Loucy (cell line): Measurements from ENCODE around the gene CACNA2D3.

Experiments used
- H2AFZ ChIP-seq: fragments of 200-600 bp; sonication (generic); 2 replicates; pipeline ENCODE4 v1.6.0; 2016; ENCODE audit warnings: antibody characterized with exemption, mild to moderate bottlenecking, low read length, moderate library complexity
- H3F3A ChIP-seq: fragments of 200-600 bp; 2 replicates; pipeline ENCODE4 v1.6.0; 2016; ENCODE audit warnings: antibody characterized with exemption, low read depth, mild to moderate bottlenecking
- H3K27me3 ChIP-seq: fragments of 200-600 bp; sonication (generic); 2 replicates; pipeline ENCODE4 v1.6.1; 2014; ENCODE audit warnings: low read length, mild to moderate bottlenecking; ENCODE audit not compliant: insufficient read depth, poor library complexity, severe bottlenecking
- H3K36me3 ChIP-seq: fragments of 200-600 bp; sonication (generic); 2 replicates; pipeline ENCODE4 v1.6.1; 2016; ENCODE audit warnings: low read length; ENCODE audit not compliant: insufficient read depth
- H3K4me1 ChIP-seq: fragments of 200-600 bp; sonication (generic); 2 replicates; pipeline ENCODE4 v1.5.1; 2014; ENCODE audit warnings: low read length, mild to moderate bottlenecking; ENCODE audit not compliant: insufficient read depth, poor library complexity, severe bottlenecking
- H3K4me2 ChIP-seq: fragments of 200-600 bp; sonication (generic); 2 replicates; pipeline ENCODE4 v1.6.0; 2014; ENCODE audit warnings: antibody characterized with exemption, low read length, low read depth, mild to moderate bottlenecking; ENCODE audit not compliant: poor library complexity, severe bottlenecking
- H3K4me3 ChIP-seq: fragments of 200-600 bp; sonication (generic); 2 replicates; pipeline ENCODE4 v1.5.1; 2014; ENCODE audit warnings: low read length, mild to moderate bottlenecking, mixed read lengths; ENCODE audit not compliant: poor library complexity, severe bottlenecking
- H3K79me2 ChIP-seq: fragments of 200-600 bp; sonication (generic); 2 replicates; pipeline ENCODE4 v1.6.1; 2014; ENCODE audit warnings: low read length; ENCODE audit not compliant: insufficient read depth
- H3K9ac ChIP-seq: fragments of 200-600 bp; sonication (generic); 2 replicates; pipeline ENCODE4 v1.6.0; 2014; ENCODE audit warnings: mild to moderate bottlenecking, low read depth, low read length, moderate library complexity; ENCODE audit not compliant: poor library complexity, severe bottlenecking
- H3K9me2 ChIP-seq: fragments of 200-600 bp; sonication (generic); replicated peaks from 2 replicates; pipeline ENCODE4 v1.6.1; 2016; ENCODE audit warnings: low read depth, low read length, mixed read lengths
- H3K9me3 ChIP-seq: fragments of 200-600 bp; sonication (generic); 2 replicates; pipeline ENCODE4 v1.6.1; 2014; ENCODE audit warnings: mild to moderate bottlenecking, antibody characterized with exemption, low read length, low read depth; ENCODE audit not compliant: insufficient read depth
- H4K20me1 ChIP-seq: fragments of 200-600 bp; sonication (generic); 2 replicates; pipeline ENCODE4 v1.6.0; 2014; ENCODE audit warnings: antibody characterized with exemption, low read length, mild to moderate bottlenecking; ENCODE audit not compliant: insufficient read depth, poor library complexity, severe bottlenecking
- CTCF ChIP-seq: fragments of 200-600 bp; sonication (generic); conservative IDR thresholded peaks from 2 replicates; pipeline ENCODE4 v1.5.1; 2014; ENCODE audit warnings: mild to moderate bottlenecking, antibody characterized with exemption, low read length
- EZH2phosphoT487 ChIP-seq: fragments of 200-600 bp; IDR thresholded peaks from 2 replicates; pipeline ENCODE4 v1.6.1; 2018; ENCODE audit warnings: antibody characterized with exemption, mild to moderate bottlenecking, moderate library complexity, borderline replicate concordance

CACNA2D3 gene

DNA sequence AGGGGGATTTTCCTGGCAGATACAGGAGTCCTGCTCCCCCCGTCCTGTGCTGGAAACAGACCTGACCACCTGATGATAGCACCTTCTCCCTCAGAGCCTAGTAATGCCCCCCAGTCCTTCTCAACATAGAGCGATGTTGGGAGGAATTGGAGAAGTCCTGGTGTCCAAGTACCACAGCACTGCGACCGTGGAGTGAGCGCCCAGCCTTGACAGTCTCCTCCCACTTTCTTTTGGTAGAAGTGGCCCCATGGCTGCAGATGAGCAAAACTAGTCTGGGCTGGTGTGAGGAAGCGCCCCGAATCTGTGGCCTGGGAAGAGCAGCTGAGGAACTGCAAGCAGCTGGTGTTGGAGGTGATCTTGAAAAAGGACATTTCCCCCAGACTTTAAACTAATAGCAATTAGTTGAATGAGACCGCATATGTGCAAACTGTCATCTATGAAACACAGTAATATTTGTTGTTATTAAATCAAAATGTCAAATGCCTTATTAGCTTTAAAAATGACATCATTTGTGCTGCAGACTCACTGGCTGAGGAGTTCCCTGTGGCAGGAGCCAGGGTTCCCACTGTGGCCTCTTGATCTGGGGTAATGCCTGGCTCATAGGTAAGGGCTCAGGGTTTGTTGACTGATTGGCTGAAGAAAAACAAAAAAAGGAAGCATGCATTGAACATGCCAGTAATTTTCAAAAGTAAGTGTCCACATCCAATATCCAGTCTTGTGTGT lies 121.8 kb downstream of the CACNA2D3 start:
- no peak overlapping the region for H3K4me2 ChIP-seq
- no peak for TF ChIP-seq CTCF
- TF ChIP-seq EZH2phosphoT487: no peak

DNA sequence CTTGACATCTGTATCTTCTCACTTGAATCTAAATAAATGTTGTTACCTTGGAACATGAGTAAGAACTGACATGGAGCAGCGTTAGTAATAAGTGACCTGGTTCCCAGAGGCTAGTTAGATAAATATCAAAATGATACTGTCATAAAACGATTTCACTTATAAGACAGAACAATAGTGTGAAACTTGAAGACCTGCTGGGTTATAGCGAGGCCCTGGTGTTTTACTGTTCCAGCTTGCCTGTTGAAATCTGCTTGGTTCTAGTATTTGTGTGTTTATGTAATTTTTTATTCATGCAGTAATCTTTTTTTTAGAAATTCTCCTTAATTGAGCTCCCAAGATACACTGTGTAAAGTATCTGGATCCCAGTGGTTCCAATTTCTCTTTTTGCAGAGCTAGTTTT lies 129.4 kb downstream of the CACNA2D3 start:
- Histone ChIP-seq H2AFZ (no peak overlapping the region), H3K4me1 (peaks cover 28% of the 10 kb centered on the region), H4K20me1 (no peaks in the 10 kb centered on the region), H3K9me2 (no peaks in the 10 kb centered on the region), H3K4me3 (no peak overlapping the region), H3K4me2 (no peak overlapping the region), H3K36me3 (no peaks in the 10 kb centered on the region), H3F3A (no peaks in the 10 kb centered on the region), H3K9ac (no peak overlapping the region), H3K79me2 (no peaks in the 10 kb centered on the region), H3K9me3 (no peaks in the 10 kb centered on the region), H3K27me3 (no peaks in the 10 kb centered on the region)
- TF ChIP-seq CTCF: no peak
- TF ChIP-seq EZH2phosphoT487: no peak

More for the DNA sequence above, 121.8 kb downstream of the CACNA2D3 start:
- Histone ChIP-seq H3K9me2 (no peaks in the 10 kb centered on the region), H3K4me1 (no peaks in the 10 kb centered on the region), H3K36me3 (no peaks in the 10 kb centered on the region), H3K9me3 (no peaks in the 10 kb centered on the region), H3K79me2 (no peaks in the 10 kb centered on the region), H3K27me3 (no peaks in the 10 kb centered on the region), H3K4me3 (no peak overlapping the region), H3F3A (no peaks in the 10 kb centered on the region), H3K9ac (no peak overlapping the region), H2AFZ (no peak overlapping the region), H4K20me1 (no peaks in the 10 kb centered on the region)

- Histone ChIP-seq H3K9me3 (no peaks in the 10 kb centered on the region), H3K4me1 (peaks cover 46% of the 10 kb centered on the region), H3K4me2 (no peak overlapping the region), H3K27me3 (no peaks in the 10 kb centered on the region), H3F3A (no peaks in the 10 kb centered on the region), H3K9ac (no peak overlapping the region), H3K79me2 (no peaks in the 10 kb centered on the region), H4K20me1 (no peaks in the 10 kb centered on the region), H3K36me3 (no peaks in the 10 kb centered on the region), H3K4me3 (no peak overlapping the region), H3K9me2 (no peaks in the 10 kb centered on the region), H2AFZ (no peak overlapping the region)
- no peak for TF ChIP-seq EZH2phosphoT487
- no peak for TF ChIP-seq CTCF
Observed at GRCh38 chr3:54257125-54257720, 134.9 kb downstream of the CACNA2D3 start.
